Body of pancreas (tissue), 4 donors: ENCODE data around the gene KCNH1. TPM values are rescaled to one million over a fixed set of nuclear protein-coding genes. Genes with fewer than 3 reads are reported as not detected.

Experiments
- ATAC-seq: fragments of 150-250 bp; one replicate; pipeline ENCODE4 v1.9.1; 2016
- DNase-seq, 4 donors: peaks; one replicate each; pipeline ENCODE4 v3.0.0-alpha.2; 2019
- H3K27ac ChIP-seq, 4 donors: fragments of 200-600 bp; sonication (generic); 1 replicate in 3 of 4; 2 replicates in 1 of 4; pipeline versions ENCODE4 v1.5.1 to v1.6.1; 2016 to 2019; ENCODE audit warnings: mild to moderate bottlenecking in 1 of 4, mixed read lengths in 1 of 4, moderate library complexity in 1 of 4
- H3K27me3 ChIP-seq, 2 donors: fragments of 200-600 bp; sonication (generic); one replicate each; pipeline ENCODE4 v1.6.0; 2016; ENCODE audit warnings: mild to moderate bottlenecking in 1 of 2
- H3K36me3 ChIP-seq, 2 donors: fragments of 200-600 bp; sonication (generic); replicated peaks in 1 of 2; 2 replicates each; pipeline ENCODE4 v1.5.1; 2016; ENCODE audit warnings: low read depth in 2 of 2; ENCODE audit not compliant: insufficient read depth in 1 of 2
- H3K4me1 ChIP-seq: fragments of 200-600 bp; sonication (generic); one replicate; pipeline ENCODE4 v1.6.0; 2016
- H3K4me3 ChIP-seq, 2 donors: fragments of 200-600 bp; sonication (generic); 1 replicate in 1 of 2; 2 replicates in 1 of 2; pipeline ENCODE4 v1.5.1; 2016 to 2019
- H3K9me3 ChIP-seq, 3 donors: fragments of 200-600 bp; sonication (generic); 1 replicate in 2 of 3; 2 replicates in 1 of 3; pipeline ENCODE4 v1.5.1; 2016
- POLR2A ChIP-seq, 3 donors: fragments of 450-650 bp; IDR thresholded peaks; one replicate each; pipeline ENCODE4 v1.6.1; 2016; ENCODE audit warnings: antibody characterized with exemption in 3 of 3, mild to moderate bottlenecking in 2 of 3
- WGBS, 2 donors: methylation state at CpG; one replicate each; pipeline ENCODE4 v1.1.5; 2017; 5-methylcytosine and 5-hydroxymethylcytosine counted together
- intact Hi-C: fragments of 100-400 bp; cut with DNase I; formaldehyde crosslinking; loops from one replicate; pipeline ENCODE4 v1.15.1; 2023
- total RNA-seq, 2 donors: library from RNA; depleted of rRNA; stranded (reverse); fragments of >200 nt; gene quantifications; one replicate each; pipeline ENCODE4 v1.1.0, GENCODE V29; 2016
- TF ChIP-seq, protein P1 (sequence below), 7 experiments: fragments of 450-650 bp in 4 of 7; fragments of 200-600 bp in 3 of 7; sonication (generic) in 3 of 7; IDR thresholded peaks; one replicate each; pipeline ENCODE4 v1.5.1; 2016 to 2019; ENCODE audit warnings: antibody characterized with exemption in 7 of 7

Gene KCNH1
- total RNA-seq, 2 donors from 2014 or later = 0.52 TPM; not detected in 1

DNA sequence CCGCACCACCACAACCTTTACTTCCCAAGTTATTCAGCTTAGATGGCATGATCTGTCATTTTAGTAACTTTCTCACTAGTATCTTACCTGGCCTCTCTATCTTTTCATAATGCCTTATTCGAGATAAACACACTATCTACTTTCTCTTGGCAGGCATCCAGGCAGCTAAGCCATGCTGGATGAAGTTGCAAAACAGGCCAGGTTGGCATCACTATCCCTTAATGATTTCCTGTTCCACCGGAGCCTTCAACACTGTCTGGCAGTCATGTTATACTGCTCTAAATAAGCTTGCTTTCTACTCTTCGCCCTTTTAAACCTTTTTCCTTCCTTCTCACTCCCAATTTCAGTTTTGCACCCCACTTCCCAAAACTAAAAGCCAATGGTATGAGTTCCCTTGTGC lies 12.0 kb upstream of the KCNH1 start:
- Histone ChIP-seq H3K4me1 (no peaks in the 10 kb centered on the region), H3K36me3 (no peaks in the 10 kb centered on the region), H3K9me3 (no peaks in the 10 kb centered on the region), H3K4me3 (no peak overlapping the region), H3K27me3 (no peaks in the 10 kb centered on the region), H3K27ac (no peak overlapping the region)
- ATAC-seq (no peak), DNase-seq (peak in 3 of 4 donors; percentile 17 to 31 (median 22))
- TF ChIP-seq, protein P1, sequence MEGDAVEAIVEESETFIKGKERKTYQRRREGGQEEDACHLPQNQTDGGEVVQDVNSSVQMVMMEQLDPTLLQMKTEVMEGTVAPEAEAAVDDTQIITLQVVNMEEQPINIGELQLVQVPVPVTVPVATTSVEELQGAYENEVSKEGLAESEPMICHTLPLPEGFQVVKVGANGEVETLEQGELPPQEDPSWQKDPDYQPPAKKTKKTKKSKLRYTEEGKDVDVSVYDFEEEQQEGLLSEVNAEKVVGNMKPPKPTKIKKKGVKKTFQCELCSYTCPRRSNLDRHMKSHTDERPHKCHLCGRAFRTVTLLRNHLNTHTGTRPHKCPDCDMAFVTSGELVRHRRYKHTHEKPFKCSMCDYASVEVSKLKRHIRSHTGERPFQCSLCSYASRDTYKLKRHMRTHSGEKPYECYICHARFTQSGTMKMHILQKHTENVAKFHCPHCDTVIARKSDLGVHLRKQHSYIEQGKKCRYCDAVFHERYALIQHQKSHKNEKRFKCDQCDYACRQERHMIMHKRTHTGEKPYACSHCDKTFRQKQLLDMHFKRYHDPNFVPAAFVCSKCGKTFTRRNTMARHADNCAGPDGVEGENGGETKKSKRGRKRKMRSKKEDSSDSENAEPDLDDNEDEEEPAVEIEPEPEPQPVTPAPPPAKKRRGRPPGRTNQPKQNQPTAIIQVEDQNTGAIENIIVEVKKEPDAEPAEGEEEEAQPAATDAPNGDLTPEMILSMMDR (IDR thresholded peaks at IDR 0.05) = no peak
- no peak for TF ChIP-seq POLR2A (IDR thresholded peaks at IDR 0.05)
- 32 to 35% methylated on average over 4 of the region's 4 CpGs for WGBS, 2 donors
- intact Hi-C loops = no loop called here

DNA sequence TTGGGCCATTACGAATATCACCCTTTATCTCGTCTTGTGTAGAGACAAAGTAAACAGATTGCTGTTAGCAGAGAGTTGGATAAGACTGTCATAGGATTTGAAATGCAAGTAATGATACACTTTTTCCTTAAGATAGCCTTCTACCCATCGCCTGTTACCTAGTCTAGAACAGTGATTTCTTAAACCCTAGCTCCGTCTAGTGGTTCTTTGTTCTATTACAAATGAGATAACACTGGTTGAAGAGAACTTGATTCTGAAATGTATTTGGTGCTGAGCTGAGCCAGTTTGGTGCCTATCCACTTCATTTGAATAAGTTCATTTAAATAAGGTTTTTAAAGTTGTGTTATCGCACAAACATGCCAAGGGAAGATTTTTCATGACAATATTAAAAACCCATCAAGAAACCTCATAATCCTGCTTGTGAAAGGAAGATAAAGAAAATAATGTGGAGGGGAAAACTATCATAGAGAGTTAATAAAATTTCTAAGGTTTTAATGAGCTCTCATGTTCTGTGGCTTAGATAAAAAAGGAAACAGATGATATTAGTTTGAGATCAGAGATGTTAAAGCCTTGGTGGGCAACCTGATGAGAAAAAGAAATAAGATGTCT lies 1.5 kb upstream of the KCNH1 start:
- no peak overlapping the region for H3K27ac ChIP-seq
- H3K4me3 ChIP-seq = no peak overlapping the region
- H3K9me3 ChIP-seq = no peaks in the 10 kb centered on the region
- H3K36me3 ChIP-seq = no peaks in the 10 kb centered on the region
- ATAC-seq (no peak), DNase-seq (no peak)
- 7 to 20% methylated on average over 5 of the region's 5 CpGs for WGBS, 2 donors
- H3K4me1 ChIP-seq = peaks cover 15% of the 10 kb centered on the region
- TF ChIP-seq POLR2A (IDR thresholded peaks at IDR 0.05) = no peak
- TF ChIP-seq, protein P1 (IDR thresholded peaks at IDR 0.05) = peak; percentile 28 to 66 (median 63)
- H3K27me3 ChIP-seq = peaks cover 0 to 5% of the 10 kb centered on the region in 2 donors
- intact Hi-C loops = loop anchor here (10.0 kb wide), 1 partner anchor 731 kb away; no protein-coding TSS in a partner anchor

DNA sequence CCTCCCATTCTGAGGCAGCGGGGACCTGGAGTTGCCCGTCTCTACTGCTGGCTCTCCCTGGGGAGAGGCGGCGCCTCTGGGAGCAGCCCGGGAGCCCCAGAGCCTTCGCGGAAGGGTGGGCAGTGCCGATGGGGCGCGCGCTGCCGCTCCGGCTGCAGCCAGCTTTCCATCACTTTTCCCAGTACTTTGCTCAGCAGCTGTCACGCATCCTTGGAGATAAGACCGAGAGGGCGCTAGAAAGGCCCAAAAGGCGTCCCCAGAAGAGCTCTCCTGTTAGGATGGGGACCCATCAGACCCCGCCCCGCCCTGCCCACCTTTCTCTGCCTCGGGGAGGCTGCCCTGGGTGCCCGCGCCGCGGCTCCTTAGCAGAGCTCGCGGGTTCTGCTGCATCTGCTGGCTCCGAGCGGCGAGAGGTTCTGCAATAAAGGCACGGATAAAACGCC lies 534 bp downstream of the KCNH1 start:
- DNase-seq (peak in 2 of 4 donors; percentile 9 to 17), ATAC-seq (peak; percentile 30)
- Histone ChIP-seq H3K4me3 (peak overlapping the region in 1 of 2 donors; percentile 8), H3K4me1 (peaks cover 15% of the 10 kb centered on the region), H3K9me3 (no peaks in the 10 kb centered on the region), H3K27ac (no peak overlapping the region), H3K36me3 (no peaks in the 10 kb centered on the region), H3K27me3 (peaks cover 0 to 5% of the 10 kb centered on the region in 2 donors)
- TF ChIP-seq, protein P1 (IDR thresholded peaks at IDR 0.05) = no peak
- TF ChIP-seq POLR2A (IDR thresholded peaks at IDR 0.05) = no peak
- 0 to 2% methylated on average over 1 to 31 of the region's 31 CpGs for WGBS, 2 donors
- intact Hi-C loops = loop anchor here (10.0 kb wide), 1 partner anchor 729 kb away; no protein-coding TSS in a partner anchor

DNA sequence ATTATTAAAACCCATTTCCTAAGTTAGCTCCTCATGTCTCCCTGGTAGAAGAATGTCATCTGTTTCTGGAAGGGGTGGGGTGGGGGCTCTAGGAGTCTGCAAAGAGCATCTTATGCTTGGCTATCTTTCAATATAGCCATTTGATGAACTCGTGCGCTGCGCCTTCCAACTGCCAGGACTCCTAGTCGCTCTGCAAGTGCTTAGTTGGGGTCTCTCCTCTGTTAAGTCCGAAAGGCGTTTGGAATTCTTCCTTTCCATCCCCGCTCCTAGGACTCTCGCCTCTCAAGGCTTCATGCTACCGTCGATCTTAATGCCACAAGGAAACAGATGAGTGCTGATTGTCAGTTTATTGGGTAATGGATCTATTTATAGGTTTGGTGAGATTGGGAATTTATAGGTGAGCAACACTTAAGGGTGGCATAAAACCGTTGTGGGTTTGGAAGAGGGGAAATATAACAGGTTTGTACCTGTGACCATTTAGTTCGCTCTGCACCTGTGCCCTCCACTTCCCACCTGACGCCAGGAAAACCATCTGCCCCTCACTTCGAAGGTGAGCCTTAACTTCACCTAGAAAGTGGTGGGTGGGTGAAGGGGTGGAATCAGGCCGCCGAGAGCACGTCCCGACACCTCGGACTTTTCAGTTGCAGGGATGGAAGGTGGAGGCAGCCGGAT lies 1.1 kb downstream of the KCNH1 start:
- ATAC-seq (no peak), DNase-seq (no peak)
- WGBS, 2 donors = 17 to 23% methylated on average over 16 to 20 of the region's 20 CpGs
- Histone ChIP-seq H3K4me1 (peaks cover 15% of the 10 kb centered on the region), H3K4me3 (no peak overlapping the region), H3K36me3 (no peaks in the 10 kb centered on the region), H3K27ac (no peak overlapping the region), H3K9me3 (no peaks in the 10 kb centered on the region), H3K27me3 (peaks cover 0 to 5% of the 10 kb centered on the region in 2 donors)
- intact Hi-C loops = loop anchor here (10.0 kb wide), 1 partner anchor 728 kb away; no protein-coding TSS in a partner anchor
- no peak for TF ChIP-seq POLR2A (IDR thresholded peaks at IDR 0.05)
- TF ChIP-seq, protein P1 (IDR thresholded peaks at IDR 0.05) = no peak
